Sciatic nerve (tissue), 2 donors: ENCODE data around the gene AK8. TPM values are rescaled to one million over a fixed set of nuclear protein-coding genes. Genes with fewer than 3 reads are reported as not detected.

Experiments used
- ATAC-seq: fragments of 200-7000 bp; cut with Tn5 transposase; one replicate; pipeline ENCODE4 v1.9.1; 2020; ENCODE audit warnings: mild to moderate bottlenecking, moderate library complexity
- DNase-seq: peaks from one replicate; pipeline ENCODE4 v3.0.0-alpha.2; 2020; ENCODE audit warnings: low spot score
- intact Hi-C: fragments of 100-400 bp; cut with DNase I; formaldehyde crosslinking; loops from one replicate; pipeline ENCODE4 v1.14.2; 2022
- total RNA-seq: library from RNA; stranded (reverse); fragmentation: NEBNext Ultra II Directional; extraction: Animal tissue kit (Norgen Biotek cat#: 25700); gene quantifications from one replicate; pipeline ENCODE4 v1.2.1, GENCODE V29; 2021
- donor health status: DM: no; HTN: no; CAD: no.
- donor health status: DM: no; HTN: no; CAD: no.

The AK8 gene
- total RNA-seq, 1 donor from 2014 or later, result 1.6 TPM

- ATAC-seq, result no peak
- intact Hi-C loops, result no loop called here
Measured at GRCh38 chr9:132834343-132834742, 43.7 kb downstream of the AK8 start.

GRCh38 chr9:132833550-132834121, 44.4 kb downstream of the AK8 start:
- intact Hi-C loops, result no loop called here
- peak; percentile 22 for ATAC-seq
- DNase-seq, result peak; percentile 51

More at GRCh38 chr9:132834343-132834742, 43.7 kb downstream of the AK8 start:
- DNase-seq, result peak; percentile 5

GRCh38 chr9:132832171-132832881, 45.8 kb downstream of the AK8 start:
- no peak for ATAC-seq
- DNase-seq, result peak; percentile 8
- intact Hi-C loops, result no loop called here

GRCh38 chr9:132828201-132828770, 49.8 kb downstream of the AK8 start:
- intact Hi-C loops, result no loop called here
- no peak for ATAC-seq
- peak; percentile 28 for DNase-seq

GRCh38 chr9:132827366-132827765, 50.7 kb downstream of the AK8 start:
- intact Hi-C loops, result no loop called here
- peak; percentile 34 for DNase-seq
- ATAC-seq, result no peak

- DNase-seq (peak; percentile 37), ATAC-seq (no peak)
- intact Hi-C loops, result no loop called here
Measured at GRCh38 chr9:132826621-132827365, 51.3 kb downstream of the AK8 start.

GRCh38 chr9:132826131-132826530, 52.0 kb downstream of the AK8 start:
- intact Hi-C loops, result no loop called here
- ATAC-seq, result no peak
- peak; percentile 46 for DNase-seq

GRCh38 chr9:132825430-132825829, 52.7 kb downstream of the AK8 start:
- intact Hi-C loops, result no loop called here
- ATAC-seq (no peak), DNase-seq (peak; percentile 13)

- DNase-seq (peak; percentile 4), ATAC-seq (no peak)
- intact Hi-C loops, result no loop called here
Measured at GRCh38 chr9:132824951-132825350, 53.1 kb downstream of the AK8 start.

- DNase-seq, result peak; percentile 40
- ATAC-seq, result no peak
Measured at GRCh38 chr9:132824151-132824550, 53.9 kb downstream of the AK8 start.

GRCh38 chr9:132823370-132824145, 54.5 kb downstream of the AK8 start:
- peak; percentile 42 for DNase-seq
- intact Hi-C loops, result no loop called here
- no peak for ATAC-seq

More at GRCh38 chr9:132824151-132824550, 53.9 kb downstream of the AK8 start:
- intact Hi-C loops, result no loop called here

- ATAC-seq (no peak), DNase-seq (no peak)
- intact Hi-C loops, result no loop called here
Measured at GRCh38 chr9:132820169-132820944, 57.7 kb downstream of the AK8 start.

GRCh38 chr9:132818588-132818987, 59.5 kb downstream of the AK8 start:
- DNase-seq (peak; percentile 12), ATAC-seq (no peak)
- intact Hi-C loops, result no loop called here

- intact Hi-C loops, result no loop called here
- DNase-seq, result no peak
- no peak for ATAC-seq
Measured at GRCh38 chr9:132814937-132815336, 63.1 kb downstream of the AK8 start.

- DNase-seq (no peak), ATAC-seq (no peak)
- intact Hi-C loops, result no loop called here
Measured at GRCh38 chr9:132813115-132813771, 64.8 kb downstream of the AK8 start.

GRCh38 chr9:132811985-132812384, 66.1 kb downstream of the AK8 start:
- intact Hi-C loops, result no loop called here
- no peak for DNase-seq
- ATAC-seq, result no peak

GRCh38 chr9:132810314-132810713, 67.8 kb downstream of the AK8 start:
- no peak for DNase-seq
- intact Hi-C loops, result no loop called here
- ATAC-seq, result no peak
